Activated T-cell treated with anti-CD3 and anti-CD28 coated beads for 1 hour (primary cell): ENCODE data around the gene PRR16.
"Not testable (repeated sequence)": the region's sequence is repeated elsewhere in the genome, so short reads cannot be mapped to it uniquely, and the experiment has no call there.

Experiments
- DNase-seq: peaks from one replicate; pipeline ENCODE4 v3.0.0-alpha.2; 2020; ENCODE audit warnings: low read depth

PRR16 gene

DNA sequence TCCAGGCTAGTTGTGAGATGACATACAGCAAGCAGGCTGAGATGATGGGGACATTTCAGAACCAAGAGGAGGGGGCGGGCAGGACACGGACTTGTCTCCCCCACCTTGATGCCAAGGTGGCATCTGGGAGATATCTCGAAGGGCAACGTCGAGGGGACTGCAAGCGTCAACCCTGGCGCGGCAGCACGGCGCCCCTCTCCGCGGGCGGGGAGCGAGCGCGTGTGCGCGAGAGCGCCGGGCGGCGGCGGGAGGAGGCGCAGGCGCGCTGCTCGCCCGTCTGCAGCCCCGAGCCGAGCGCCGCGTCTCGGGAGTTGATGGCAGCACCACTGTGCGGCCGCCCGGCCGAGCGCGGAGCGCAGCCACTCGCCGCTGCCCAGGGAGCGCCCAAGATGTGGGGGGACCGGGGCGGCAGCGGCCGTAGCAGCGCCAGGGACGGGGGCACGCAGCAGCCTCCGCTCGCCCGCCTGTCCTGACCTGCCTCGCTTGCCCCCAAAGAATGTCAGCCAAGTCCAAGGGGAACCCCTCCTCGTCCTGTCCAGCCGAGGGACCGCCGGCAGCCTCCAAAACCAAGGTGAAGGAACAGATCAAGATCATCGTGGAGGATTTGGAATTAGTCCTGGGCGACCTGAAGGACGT, at the start of gene PRR16:
PRR16 (plus strand) TSS at position 310 of the 636 bp plus-strand sequence.
- DNase-seq, result no peak

DNA sequence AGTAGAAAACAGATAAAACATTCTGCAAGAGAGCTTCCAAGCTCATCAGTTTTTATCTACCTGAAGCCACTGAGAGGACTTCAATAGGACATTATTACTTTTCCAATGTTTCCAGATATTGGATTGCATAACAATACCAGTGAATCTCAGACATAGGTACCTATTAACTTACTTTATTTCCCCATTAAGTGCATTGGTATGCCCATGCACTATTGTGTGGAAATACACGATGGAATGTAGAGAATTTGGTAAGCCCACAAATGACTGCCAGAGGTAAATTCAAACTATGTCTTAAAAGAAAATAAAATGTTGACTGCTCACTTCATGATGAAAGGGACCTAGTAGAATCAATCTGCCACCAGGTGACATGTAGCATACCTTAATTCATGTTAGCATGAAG, 48.1 kb upstream of the PRR16 start:
- DNase-seq, result no peak

DNA sequence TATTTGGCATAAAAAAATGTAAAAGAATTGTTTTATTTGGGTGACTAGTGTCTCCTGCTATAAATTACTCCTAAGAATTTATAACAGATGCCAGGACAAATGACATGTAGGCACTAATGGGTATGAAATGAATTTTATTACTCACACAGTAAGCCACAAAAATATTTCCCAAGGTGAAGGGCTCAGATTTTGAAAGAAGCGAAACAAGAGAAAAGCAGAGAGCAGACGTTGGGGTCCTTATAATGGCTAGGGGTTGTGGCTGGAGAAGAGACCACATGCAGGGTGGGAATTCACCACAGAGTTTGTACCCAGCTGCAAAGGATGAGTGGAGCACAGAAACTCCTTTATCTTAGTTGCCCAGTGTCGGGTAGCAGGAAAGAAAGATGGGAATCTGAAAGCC, 45.0 kb upstream of the PRR16 start:
- DNase-seq, result no peak

GRCh38 chr5:120426633-120427275, 37.3 kb upstream of the PRR16 start:
- DNase-seq, result not testable (repeated sequence)

GRCh38 chr5:120430572-120430971, 33.5 kb upstream of the PRR16 start:
- DNase-seq, result no peak

GRCh38 chr5:120432861-120433260, 31.2 kb upstream of the PRR16 start:
- DNase-seq, result no peak

DNA sequence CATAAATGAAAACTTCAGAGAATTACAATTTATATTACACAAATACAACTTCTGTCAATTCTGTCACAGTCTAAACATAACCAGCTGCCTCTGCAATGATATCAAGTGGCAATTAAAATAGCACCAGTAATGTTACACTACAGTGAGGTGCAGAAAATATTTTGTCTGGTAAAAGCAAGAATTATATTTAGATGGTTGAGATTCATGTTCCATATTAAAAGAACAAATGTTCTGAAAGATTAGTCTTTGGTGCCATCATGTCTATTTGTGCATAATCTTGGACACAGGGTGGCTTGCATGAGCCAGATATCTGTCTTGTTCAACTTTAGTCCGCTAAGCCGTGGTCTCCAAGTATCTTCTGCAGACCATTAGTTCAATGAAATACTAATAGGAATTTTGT, 29.0 kb upstream of the PRR16 start:
- no peak for DNase-seq

DNA sequence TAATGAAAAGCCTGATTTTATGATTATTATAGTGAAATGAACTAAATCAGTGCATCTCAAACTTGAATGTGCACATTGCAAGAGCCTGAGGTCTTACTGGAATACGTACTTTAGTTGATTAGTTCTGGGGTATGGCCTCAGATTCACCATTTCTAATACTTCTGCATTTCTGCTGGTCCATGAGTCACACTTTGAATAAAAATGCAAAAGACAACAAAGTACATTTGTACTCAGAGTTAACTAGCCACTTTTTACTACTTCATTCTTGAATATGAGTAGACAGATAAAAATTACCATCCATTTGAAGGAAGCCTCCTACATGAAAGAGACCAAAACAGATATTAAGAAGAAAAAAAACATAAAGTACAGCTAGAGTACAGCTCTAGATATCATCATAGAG, 27.1 kb upstream of the PRR16 start:
- no peak for DNase-seq

DNA sequence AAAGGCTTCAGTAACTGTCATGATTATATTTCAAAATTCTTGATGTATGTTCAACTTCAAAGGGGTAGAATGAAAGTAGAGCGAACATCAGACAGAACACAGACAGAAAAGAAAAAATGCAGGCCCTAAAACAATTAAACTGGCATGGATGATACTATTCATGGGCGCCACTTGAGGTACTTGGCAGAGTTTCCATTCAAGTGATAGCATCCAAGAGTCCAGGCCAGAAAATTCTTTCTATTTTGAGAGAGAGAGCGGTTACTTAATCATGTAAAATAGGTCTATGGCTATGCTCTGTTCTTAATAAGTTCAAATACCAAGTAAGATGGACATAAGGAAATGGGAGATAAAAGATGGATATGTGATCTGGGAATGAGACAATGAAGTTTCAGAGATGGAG, 21.4 kb upstream of the PRR16 start:
- no peak for DNase-seq

GRCh38 chr5:120443607-120444006, 20.5 kb upstream of the PRR16 start:
- DNase-seq, result no peak

- DNase-seq, result no peak
Measured at GRCh38 chr5:120446068-120446492, 18.0 kb upstream of the PRR16 start.

DNA sequence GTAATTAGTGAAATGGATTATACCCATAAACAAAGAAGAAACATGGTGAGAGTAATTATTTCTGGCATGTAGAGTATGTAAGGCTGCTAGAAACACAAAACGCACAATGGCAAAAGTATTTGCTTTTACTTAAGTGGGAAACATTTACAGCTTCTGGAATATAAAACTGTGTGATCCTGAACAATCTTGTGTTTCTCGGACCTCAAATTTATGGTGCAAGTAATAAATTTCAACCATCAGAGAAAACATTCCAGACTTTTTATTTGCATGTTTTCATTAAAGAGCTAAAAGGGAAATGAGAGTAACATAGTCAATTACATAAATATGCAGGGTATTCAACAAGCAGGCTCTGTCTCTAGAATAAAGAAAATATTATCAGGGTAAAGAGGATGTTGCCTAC, 17.2 kb upstream of the PRR16 start:
- no peak for DNase-seq

- no peak for DNase-seq
Measured at GRCh38 chr5:120447706-120448239, 16.3 kb upstream of the PRR16 start.

DNA sequence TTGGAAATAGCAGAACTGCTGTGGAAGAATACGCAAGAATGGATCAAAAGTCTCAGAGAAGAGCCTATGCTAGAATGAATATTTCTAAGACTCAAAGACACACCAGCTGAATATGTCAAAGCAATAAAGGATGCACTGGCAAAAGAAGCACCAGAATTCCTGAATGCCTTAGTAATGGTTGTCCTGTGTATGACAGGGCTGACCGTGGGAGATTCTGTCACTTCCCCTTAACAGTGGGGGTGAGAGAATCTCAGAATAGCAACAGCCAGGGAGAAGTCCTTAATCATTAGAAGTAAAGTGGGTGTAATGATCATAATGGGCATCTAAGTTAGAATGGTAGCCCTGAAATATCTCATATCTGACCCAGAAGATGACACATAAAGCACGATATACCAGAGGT, 14.6 kb upstream of the PRR16 start:
- DNase-seq, result no peak

DNA sequence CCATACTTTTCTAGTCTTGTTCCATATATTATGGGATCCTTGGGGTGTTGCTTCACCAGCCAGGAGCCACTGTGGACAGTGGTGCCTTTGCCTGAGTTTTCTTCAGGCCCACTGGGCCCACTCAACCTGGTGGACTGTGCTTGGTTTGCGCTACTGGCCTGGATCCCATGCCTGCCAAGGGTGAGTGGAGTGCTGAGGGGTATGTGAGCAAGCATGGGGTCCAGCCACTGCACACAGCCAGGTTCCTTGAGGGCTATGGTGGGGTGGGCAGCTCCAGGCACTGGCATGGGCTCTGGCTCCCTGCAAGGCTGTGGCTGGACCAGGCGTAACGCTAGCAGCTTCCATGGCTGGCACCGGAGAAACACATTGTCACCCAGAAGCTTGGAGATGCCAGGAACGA, 13.2 kb upstream of the PRR16 start:
- DNase-seq, result no peak

GRCh38 chr5:120451445-120451844, 12.7 kb upstream of the PRR16 start:
- DNase-seq, result no peak

DNA sequence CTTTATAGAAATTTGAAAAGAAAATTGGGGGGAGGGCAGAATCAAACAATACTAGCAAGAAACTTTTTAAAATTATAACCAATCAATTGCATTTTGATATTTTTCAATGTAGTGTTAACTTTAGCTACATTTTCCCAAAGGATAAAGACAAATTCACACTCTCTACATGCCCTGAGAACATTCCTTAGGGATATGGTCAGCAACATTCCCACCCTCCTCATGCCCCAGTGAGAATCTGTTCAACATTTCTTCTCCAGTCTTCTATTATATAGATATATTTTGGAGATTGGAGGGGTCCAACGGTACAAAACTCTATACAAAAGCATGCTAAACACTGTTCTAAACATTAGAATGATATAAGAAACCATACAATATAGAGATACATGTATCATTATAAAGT, 11.6 kb upstream of the PRR16 start:
- DNase-seq, result no peak

- DNase-seq, result no peak
Measured at GRCh38 chr5:120454094-120454798, 9.9 kb upstream of the PRR16 start.

DNA sequence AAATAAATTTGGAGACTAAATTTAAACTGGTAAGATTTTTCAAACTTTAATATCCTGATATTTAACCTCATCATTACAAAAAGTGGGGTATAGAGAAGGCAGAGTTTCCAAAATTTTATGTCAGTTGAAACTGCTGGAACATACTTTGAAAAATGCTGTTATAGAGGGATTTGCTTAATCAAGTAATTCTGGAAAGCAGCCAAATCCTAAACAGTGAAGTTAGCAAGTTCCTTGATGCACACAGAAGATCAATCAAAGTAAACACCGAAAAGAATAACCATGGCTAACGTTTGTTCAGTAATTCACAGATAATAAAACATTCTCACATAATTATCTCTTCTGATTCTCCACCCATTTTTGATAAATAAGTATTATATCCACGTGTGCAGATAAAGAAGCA, 8.1 kb upstream of the PRR16 start:
- DNase-seq, result no peak

DNA sequence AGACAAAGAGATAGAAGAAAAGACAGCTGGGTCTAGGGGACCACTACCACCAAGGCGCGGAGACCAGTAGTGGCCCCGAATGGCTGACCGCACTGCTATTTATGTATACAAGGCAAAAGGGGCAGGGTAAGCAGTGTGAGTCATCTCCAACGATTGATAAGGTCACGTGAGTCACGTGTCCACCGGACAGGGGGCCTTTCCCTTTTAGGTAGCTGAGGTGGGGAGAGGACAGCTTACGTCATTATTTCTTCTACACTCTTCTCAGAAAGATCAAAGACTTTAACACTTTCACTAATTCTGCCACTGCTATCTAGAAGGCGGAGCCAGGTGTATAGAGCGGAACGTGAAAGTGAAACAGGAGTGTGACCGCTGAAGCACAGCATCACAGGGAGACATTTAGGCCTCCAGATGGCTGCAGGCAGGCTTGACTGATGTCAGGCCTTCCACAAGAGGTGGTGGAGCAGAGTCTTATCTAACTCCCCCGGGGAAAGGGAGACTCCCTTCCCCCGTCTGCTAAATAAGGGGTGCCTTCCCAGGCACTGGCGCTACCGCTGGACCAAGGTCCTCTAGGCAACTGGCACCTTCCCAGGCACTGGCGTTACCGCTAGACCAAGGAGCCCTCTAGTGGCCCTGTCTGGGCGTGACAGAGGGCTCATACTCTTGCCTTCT, 6.1 kb upstream of the PRR16 start:
- no peak for DNase-seq

DNA sequence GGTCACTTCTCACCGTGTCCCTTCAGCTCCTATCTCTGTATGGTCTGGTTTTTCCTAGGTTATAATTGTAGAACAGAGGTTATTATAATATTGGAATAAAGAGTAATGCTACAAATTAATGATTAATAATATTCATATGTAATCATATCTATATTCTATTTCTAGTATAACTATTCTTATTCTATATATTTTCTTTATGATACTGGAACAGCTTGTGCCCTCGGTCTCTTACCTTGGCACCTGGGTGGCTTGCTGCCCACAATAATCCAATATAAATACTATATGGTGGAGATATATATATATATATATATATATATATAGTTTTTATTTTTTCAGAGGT, 5.6 kb upstream of the PRR16 start:
- DNase-seq, result not testable (repeated sequence)

GRCh38 chr5:120461251-120461650, 2.8 kb upstream of the PRR16 start:
- DNase-seq, result no peak
